ENCODE data around the gene ZNF664.

ZNF664 gene

DNA sequence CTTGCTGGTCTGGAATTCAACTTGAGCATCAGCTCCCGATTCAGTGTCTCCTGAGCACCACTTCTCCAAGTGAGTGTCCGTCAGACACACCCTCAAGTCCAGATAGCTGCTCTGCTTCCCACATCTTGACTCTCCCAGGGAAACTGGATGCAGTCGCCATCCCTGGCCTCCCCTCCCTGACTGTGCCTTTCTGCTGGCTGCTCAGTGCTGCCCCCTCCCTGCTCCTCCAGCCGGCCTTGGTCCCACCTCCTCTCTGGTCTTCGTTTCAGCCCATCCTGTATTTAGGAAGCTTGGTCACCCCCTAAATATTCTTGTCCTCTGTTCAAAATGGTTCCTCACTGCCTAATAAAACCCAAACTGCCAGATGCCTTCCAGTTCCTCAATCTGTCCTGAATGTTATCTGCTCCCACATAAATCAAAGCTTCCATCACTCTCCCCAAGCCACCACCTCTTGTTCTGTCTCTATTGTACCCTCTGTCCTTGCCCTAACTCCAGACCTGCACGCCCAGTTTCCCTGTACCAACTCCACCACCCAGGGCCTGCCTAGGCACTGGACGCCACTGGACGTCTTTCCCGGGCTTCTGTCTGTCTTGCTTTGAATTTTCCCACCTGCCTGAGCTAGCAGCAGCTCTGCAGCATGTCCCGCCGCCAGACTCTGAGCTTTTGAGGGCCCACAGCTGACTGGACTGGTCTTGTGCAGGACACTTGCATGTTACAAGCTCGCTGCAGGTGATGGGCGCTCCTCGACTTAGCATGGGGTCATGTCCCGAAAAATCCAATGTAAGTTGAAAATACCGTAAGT is 34.1 kb upstream of the ZNF664 start:
- Histone ChIP-seq H4K91ac (ENCODE audit: low read depth, low read length, poor library complexity) (no peak overlapping the region), H3K4me3 (ENCODE audit: low read length in 2 of 2) (no peak overlapping the region), H3K4me2 (ENCODE audit: insufficient read depth, low read length, poor library complexity, severe bottlenecking) (no peak overlapping the region), H3K36me3 (replicated peaks in 1 of 2; ENCODE audit: control insufficient read depth in 2 of 2, insufficient read depth in 2 of 2, low read length in 2 of 2) (peaks cover 21 to 72% of the 10 kb centered on the region in 2 donors), H3K9me3 (replicated peaks in 1 of 2; ENCODE audit: control insufficient read depth in 2 of 2, insufficient read depth in 1 of 2, low read depth in 1 of 2, low read length in 2 of 2) (peaks cover 5 to 20% of the 10 kb centered on the region in 2 donors), H2AFZ (ENCODE audit: low read length) (no peak overlapping the region), H3K4ac (ENCODE audit: low read length) (no peak overlapping the region), H3K27ac (replicated peaks; ENCODE audit: low read length) (no peak overlapping the region), H3K23ac (ENCODE audit: low read depth, low read length, poor library complexity) (peak overlapping the region; percentile 76), H2BK5ac (ENCODE audit: low read length) (no peak overlapping the region), H4K8ac (ENCODE audit: low read depth, low read length) (no peak overlapping the region), H3K9ac (ENCODE audit: low read depth, low read length, poor library complexity) (no peak overlapping the region), H3K18ac (ENCODE audit: low read length) (no peak overlapping the region), H2BK15ac (ENCODE audit: low read length) (no peak overlapping the region), H3K79me1 (ENCODE audit: low read depth, low read length) (no peaks in the 10 kb centered on the region), H2AK5ac (ENCODE audit: low read depth, low read length) (no peak overlapping the region), H2BK12ac (ENCODE audit: low read length) (no peak overlapping the region), H2BK120ac (ENCODE audit: low read depth, low read length) (no peak overlapping the region), H3K27me3 (ENCODE audit: control insufficient read depth in 3 of 3, insufficient read depth in 3 of 3, low read depth in 1 of 3, low read length in 3 of 3) (no peaks in the 10 kb centered on the region), H3K14ac (ENCODE audit: low read length) (no peak overlapping the region), H3K4me1 (ENCODE audit: control insufficient read depth in 2 of 2, insufficient read depth in 1 of 2, low read depth in 1 of 2, low read length in 2 of 2) (peaks cover 3 to 4% of the 10 kb centered on the region in 2 donors)
- DNase-seq (ENCODE audit: low spot score): no peak
- WGBS, 2 donors (ENCODE audit: extremely low coverage in 2 of 2, insufficient read length in 2 of 2, insufficient replicate concordance in 1 of 2): no CpG with 5 or more reads among the region's 16 CpGs

DNA sequence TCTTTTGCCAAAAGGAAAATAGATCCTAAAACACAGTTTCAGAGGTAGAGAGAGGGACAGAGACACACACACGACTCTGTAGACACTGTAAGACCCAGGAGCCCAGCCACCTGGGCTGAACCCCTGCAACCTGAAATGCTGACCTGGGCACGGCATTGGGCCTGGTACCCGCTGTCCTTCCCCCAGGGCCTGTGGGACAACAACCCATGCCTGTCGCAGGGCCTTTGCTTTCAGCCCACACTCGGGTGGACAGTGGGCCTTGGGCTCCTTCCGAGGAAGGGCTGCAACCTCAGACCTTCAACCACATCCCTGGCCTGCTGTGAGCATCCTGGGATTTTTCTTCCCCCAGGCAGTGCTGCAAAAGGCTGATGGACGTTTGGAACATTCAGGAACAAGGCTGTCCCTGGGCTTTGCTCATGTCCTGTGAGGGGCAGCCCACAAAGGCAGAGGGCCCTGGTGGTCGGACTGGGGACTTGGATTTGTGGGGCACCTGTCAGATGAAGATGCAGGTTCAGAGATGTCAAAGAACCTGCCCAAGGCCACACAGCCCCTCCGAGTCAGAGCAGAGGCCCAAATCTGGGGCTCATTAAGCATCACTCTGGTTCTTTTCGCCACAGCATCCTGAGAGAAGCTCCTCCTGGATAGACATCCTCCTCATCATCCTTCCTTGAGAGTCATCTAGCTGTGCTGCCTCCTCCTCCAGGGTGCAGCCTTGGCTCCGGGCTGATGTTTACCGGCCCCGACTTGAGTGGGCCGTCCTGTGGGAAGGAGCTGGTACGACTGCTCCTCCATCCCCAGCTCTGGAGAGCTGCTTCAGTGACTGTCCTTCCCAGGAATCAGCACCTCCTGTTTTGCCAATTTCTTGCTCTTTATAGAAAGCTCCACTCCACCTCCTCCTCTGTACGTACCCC is 33.0 kb upstream of the ZNF664 start:
- H2BK12ac ChIP-seq (ENCODE audit: low read length): no peak overlapping the region
- H3K4me1 ChIP-seq (ENCODE audit: control insufficient read depth in 2 of 2, insufficient read depth in 1 of 2, low read depth in 1 of 2, low read length in 2 of 2): peaks cover 3 to 4% of the 10 kb centered on the region in 2 donors
- H3K36me3 ChIP-seq (replicated peaks in 1 of 2; ENCODE audit: control insufficient read depth in 2 of 2, insufficient read depth in 2 of 2, low read length in 2 of 2): peaks cover 21 to 76% of the 10 kb centered on the region in 2 donors
- H3K79me1 ChIP-seq (ENCODE audit: low read depth, low read length): no peaks in the 10 kb centered on the region
- WGBS, 2 donors (ENCODE audit: extremely low coverage in 2 of 2, insufficient read length in 2 of 2, insufficient replicate concordance in 1 of 2): no CpG with 5 or more reads among the region's 16 CpGs
- H3K27ac ChIP-seq (replicated peaks; ENCODE audit: low read length): no peak overlapping the region
- H3K23ac ChIP-seq (ENCODE audit: low read depth, low read length, poor library complexity): no peak overlapping the region
- no peak overlapping the region for H3K18ac ChIP-seq (ENCODE audit: low read length)
- H2AK5ac ChIP-seq (ENCODE audit: low read depth, low read length): no peak overlapping the region
- H3K9ac ChIP-seq (ENCODE audit: low read depth, low read length, poor library complexity): peak overlapping the region; percentile 47
- H2BK120ac ChIP-seq (ENCODE audit: low read depth, low read length): no peak overlapping the region
- no peak overlapping the region for H2AFZ ChIP-seq (ENCODE audit: low read length)
- H2BK15ac ChIP-seq (ENCODE audit: low read length): no peak overlapping the region
- H4K91ac ChIP-seq (ENCODE audit: low read depth, low read length, poor library complexity): no peak overlapping the region
- H3K4ac ChIP-seq (ENCODE audit: low read length): no peak overlapping the region
- peak overlapping the region in 1 of 2 donors; percentile 6 for H3K4me3 ChIP-seq (ENCODE audit: low read length in 2 of 2)
- no peak overlapping the region for H3K4me2 ChIP-seq (ENCODE audit: insufficient read depth, low read length, poor library complexity, severe bottlenecking)
- no peak overlapping the region for H2BK5ac ChIP-seq (ENCODE audit: low read length)
- H3K14ac ChIP-seq (ENCODE audit: low read length): no peak overlapping the region
- peaks cover 5 to 20% of the 10 kb centered on the region in 2 donors for H3K9me3 ChIP-seq (replicated peaks in 1 of 2; ENCODE audit: control insufficient read depth in 2 of 2, insufficient read depth in 1 of 2, low read depth in 1 of 2, low read length in 2 of 2)
- H4K8ac ChIP-seq (ENCODE audit: low read depth, low read length): no peak overlapping the region
- no peak for DNase-seq (ENCODE audit: low spot score)
- H3K27me3 ChIP-seq (ENCODE audit: control insufficient read depth in 3 of 3, insufficient read depth in 3 of 3, low read depth in 1 of 3, low read length in 3 of 3): no peaks in the 10 kb centered on the region

DNA sequence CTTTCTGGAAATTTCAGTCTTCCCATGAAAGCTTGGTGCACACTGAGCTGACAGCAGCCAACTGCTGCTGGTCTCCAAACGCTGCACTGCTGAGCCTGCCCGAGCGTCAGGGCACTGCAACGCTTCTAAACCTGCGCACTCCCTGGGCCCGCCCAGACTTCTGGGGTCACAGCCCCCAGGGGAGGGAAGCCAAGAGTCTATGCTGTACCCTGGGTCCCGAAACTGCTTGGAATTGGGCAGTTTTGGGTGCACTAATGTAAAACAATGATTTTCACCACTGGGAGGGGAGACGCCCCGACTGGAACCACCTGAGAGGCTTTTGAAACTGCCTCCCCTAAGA is 32.4 kb upstream of the ZNF664 start:
- Histone ChIP-seq H2BK120ac (ENCODE audit: low read depth, low read length) (no peak overlapping the region), H3K79me1 (ENCODE audit: low read depth, low read length) (no peaks in the 10 kb centered on the region), H3K36me3 (replicated peaks in 1 of 2; ENCODE audit: control insufficient read depth in 2 of 2, insufficient read depth in 2 of 2, low read length in 2 of 2) (peaks cover 21 to 73% of the 10 kb centered on the region in 2 donors), H2AK5ac (ENCODE audit: low read depth, low read length) (no peak overlapping the region), H3K23ac (ENCODE audit: low read depth, low read length, poor library complexity) (no peak overlapping the region), H3K9ac (ENCODE audit: low read depth, low read length, poor library complexity) (no peak overlapping the region), H3K27ac (replicated peaks; ENCODE audit: low read length) (no peak overlapping the region), H4K8ac (ENCODE audit: low read depth, low read length) (no peak overlapping the region), H3K9me3 (replicated peaks in 1 of 2; ENCODE audit: control insufficient read depth in 2 of 2, insufficient read depth in 1 of 2, low read depth in 1 of 2, low read length in 2 of 2) (peaks cover 5 to 20% of the 10 kb centered on the region in 2 donors), H3K27me3 (ENCODE audit: control insufficient read depth in 3 of 3, insufficient read depth in 3 of 3, low read depth in 1 of 3, low read length in 3 of 3) (no peaks in the 10 kb centered on the region), H3K18ac (ENCODE audit: low read length) (no peak overlapping the region), H3K14ac (ENCODE audit: low read length) (no peak overlapping the region), H3K4ac (ENCODE audit: low read length) (no peak overlapping the region), H3K4me1 (ENCODE audit: control insufficient read depth in 2 of 2, insufficient read depth in 1 of 2, low read depth in 1 of 2, low read length in 2 of 2) (peaks cover 3 to 4% of the 10 kb centered on the region in 2 donors), H3K4me3 (ENCODE audit: low read length in 2 of 2) (no peak overlapping the region), H2BK12ac (ENCODE audit: low read length) (no peak overlapping the region), H2AFZ (ENCODE audit: low read length) (no peak overlapping the region), H2BK15ac (ENCODE audit: low read length) (no peak overlapping the region), H3K4me2 (ENCODE audit: insufficient read depth, low read length, poor library complexity, severe bottlenecking) (no peak overlapping the region), H2BK5ac (ENCODE audit: low read length) (no peak overlapping the region), H4K91ac (ENCODE audit: low read depth, low read length, poor library complexity) (no peak overlapping the region)
- WGBS, 2 donors (ENCODE audit: extremely low coverage in 2 of 2, insufficient read length in 2 of 2, insufficient replicate concordance in 1 of 2): no CpG with 5 or more reads among the region's 9 CpGs
- no peak for DNase-seq (ENCODE audit: low spot score)

DNA sequence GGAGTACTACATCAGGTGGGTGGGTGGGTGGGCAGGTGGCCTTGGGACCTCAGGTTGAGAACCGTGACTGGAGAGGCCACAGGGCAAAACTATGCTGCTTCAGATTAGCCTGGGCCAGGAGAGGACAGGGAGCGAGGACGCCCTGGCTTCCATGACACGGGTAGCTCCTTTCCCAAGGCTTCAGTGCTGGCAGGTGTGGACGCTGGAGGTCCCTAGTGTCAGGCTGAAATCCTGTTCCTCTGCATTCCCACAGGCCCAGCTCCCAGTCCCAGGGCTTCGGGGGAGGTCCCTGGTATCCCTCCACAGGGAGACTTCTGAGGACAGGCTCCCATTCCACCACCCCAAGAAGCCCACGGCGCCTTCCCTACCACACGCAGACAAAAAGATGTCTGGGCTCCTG is 32.0 kb upstream of the ZNF664 start:
- H3K18ac ChIP-seq (ENCODE audit: low read length): peak overlapping the region; percentile 32
- no peak overlapping the region for H2BK120ac ChIP-seq (ENCODE audit: low read depth, low read length)
- no peak overlapping the region for H3K4me3 ChIP-seq (ENCODE audit: low read length in 2 of 2)
- no peak overlapping the region for H3K23ac ChIP-seq (ENCODE audit: low read depth, low read length, poor library complexity)
- no peak overlapping the region for H2AFZ ChIP-seq (ENCODE audit: low read length)
- no peak overlapping the region for H2BK12ac ChIP-seq (ENCODE audit: low read length)
- H3K9me3 ChIP-seq (replicated peaks in 1 of 2; ENCODE audit: control insufficient read depth in 2 of 2, insufficient read depth in 1 of 2, low read depth in 1 of 2, low read length in 2 of 2): peaks cover 5 to 20% of the 10 kb centered on the region in 2 donors
- peaks cover 3 to 4% of the 10 kb centered on the region in 2 donors for H3K4me1 ChIP-seq (ENCODE audit: control insufficient read depth in 2 of 2, insufficient read depth in 1 of 2, low read depth in 1 of 2, low read length in 2 of 2)
- H2BK5ac ChIP-seq (ENCODE audit: low read length): no peak overlapping the region
- H2BK15ac ChIP-seq (ENCODE audit: low read length): no peak overlapping the region
- no peak overlapping the region for H4K91ac ChIP-seq (ENCODE audit: low read depth, low read length, poor library complexity)
- H3K79me1 ChIP-seq (ENCODE audit: low read depth, low read length): no peaks in the 10 kb centered on the region
- H3K4ac ChIP-seq (ENCODE audit: low read length): no peak overlapping the region
- H3K9ac ChIP-seq (ENCODE audit: low read depth, low read length, poor library complexity): no peak overlapping the region
- no peak overlapping the region for H4K8ac ChIP-seq (ENCODE audit: low read depth, low read length)
- no peaks in the 10 kb centered on the region for H3K27me3 ChIP-seq (ENCODE audit: control insufficient read depth in 3 of 3, insufficient read depth in 3 of 3, low read depth in 1 of 3, low read length in 3 of 3)
- H3K27ac ChIP-seq (replicated peaks; ENCODE audit: low read length): no peak overlapping the region
- H2AK5ac ChIP-seq (ENCODE audit: low read depth, low read length): no peak overlapping the region
- H3K36me3 ChIP-seq (replicated peaks in 1 of 2; ENCODE audit: control insufficient read depth in 2 of 2, insufficient read depth in 2 of 2, low read length in 2 of 2): peaks cover 17 to 69% of the 10 kb centered on the region in 2 donors
- H3K14ac ChIP-seq (ENCODE audit: low read length): no peak overlapping the region
- no CpG with 5 or more reads among the region's 9 CpGs for WGBS, 2 donors (ENCODE audit: extremely low coverage in 2 of 2, insufficient read length in 2 of 2, insufficient replicate concordance in 1 of 2)
- H3K4me2 ChIP-seq (ENCODE audit: insufficient read depth, low read length, poor library complexity, severe bottlenecking): no peak overlapping the region
- DNase-seq (ENCODE audit: low spot score): no peak

Data from neuronal stem cell (in vitro differentiated cells).